Measurements from ENCODE around the gene CEBPG.

Gene CEBPG

DNA sequence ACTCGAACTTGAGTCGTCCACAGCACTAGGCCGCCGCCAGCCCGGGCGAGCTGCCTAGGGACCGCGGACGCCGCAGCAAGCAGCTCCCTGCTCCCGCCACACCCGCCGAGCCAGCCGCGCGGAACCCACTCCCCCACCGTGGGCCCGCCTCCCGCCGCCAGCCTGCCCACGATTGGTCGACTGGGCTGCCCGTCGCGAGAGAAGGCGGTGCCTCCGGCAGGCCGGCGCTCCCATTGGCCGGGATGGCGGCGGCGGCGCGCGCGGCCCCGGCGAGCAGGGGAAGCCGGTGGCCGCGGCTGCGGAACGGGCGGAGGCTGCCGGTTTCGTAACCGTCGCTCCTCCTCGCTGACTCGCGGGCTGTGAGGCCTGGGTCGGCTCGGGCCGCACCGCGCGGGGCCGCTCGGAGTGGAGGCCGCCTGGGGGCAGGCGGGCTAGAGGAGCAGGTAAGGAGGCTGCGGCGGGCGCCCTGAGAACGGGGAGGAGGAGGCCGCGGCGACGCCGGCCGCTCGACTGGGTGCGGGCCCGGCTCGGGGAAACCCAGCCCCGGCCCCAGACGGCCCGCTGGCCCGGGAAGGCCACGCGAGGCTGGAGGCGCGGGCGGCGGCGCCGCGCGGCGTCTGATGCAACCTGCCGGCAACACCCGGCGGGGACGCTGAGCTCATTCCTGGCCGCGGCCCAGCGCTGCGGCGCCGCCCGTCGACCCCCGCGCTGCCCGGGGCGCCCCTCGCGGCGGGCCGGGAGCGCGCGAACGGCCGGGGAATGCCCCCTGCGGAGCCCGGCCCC lies at the start of gene CEBPG:
TSS of gene CEBPG (plus strand) at position 257 of the 783 bp plus-strand sequence. CDS start 5,531 bp downstream, outside the sequence.
- TF ChIP-seq, protein P1, sequence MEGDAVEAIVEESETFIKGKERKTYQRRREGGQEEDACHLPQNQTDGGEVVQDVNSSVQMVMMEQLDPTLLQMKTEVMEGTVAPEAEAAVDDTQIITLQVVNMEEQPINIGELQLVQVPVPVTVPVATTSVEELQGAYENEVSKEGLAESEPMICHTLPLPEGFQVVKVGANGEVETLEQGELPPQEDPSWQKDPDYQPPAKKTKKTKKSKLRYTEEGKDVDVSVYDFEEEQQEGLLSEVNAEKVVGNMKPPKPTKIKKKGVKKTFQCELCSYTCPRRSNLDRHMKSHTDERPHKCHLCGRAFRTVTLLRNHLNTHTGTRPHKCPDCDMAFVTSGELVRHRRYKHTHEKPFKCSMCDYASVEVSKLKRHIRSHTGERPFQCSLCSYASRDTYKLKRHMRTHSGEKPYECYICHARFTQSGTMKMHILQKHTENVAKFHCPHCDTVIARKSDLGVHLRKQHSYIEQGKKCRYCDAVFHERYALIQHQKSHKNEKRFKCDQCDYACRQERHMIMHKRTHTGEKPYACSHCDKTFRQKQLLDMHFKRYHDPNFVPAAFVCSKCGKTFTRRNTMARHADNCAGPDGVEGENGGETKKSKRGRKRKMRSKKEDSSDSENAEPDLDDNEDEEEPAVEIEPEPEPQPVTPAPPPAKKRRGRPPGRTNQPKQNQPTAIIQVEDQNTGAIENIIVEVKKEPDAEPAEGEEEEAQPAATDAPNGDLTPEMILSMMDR (IDR thresholded peaks at IDR 0.05; ENCODE audit: low read depth, low read length, missing control alignments) = no peak
- peak; percentile 32 for DNase-seq (ENCODE audit: extremely low read depth, low read depth)
- H3K4me3 ChIP-seq (replicated peaks; ENCODE audit: low read depth, low read length) = peak within 1 kb of the TSS; percentile 59

DNA sequence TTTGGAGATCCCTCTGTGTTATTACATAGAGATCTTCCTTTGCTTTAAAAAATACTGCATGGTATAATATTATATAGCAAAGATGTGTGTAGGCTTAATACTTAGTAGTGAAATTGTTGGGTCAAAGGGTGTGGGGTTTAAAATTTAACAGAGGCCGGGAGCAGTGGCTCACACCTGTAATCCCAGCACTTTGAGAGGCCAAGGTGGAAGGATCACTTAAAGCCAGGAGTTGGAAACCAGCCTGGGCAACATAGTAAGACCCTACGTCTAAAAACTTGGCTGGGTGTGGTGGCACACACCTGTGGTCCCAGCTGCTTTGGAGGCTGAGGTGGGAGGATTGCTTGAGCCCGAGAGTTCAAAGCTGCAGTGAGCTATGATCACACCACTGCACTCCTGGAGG lies 48.9 kb upstream of the CEBPG start:
- TF ChIP-seq, protein P1 (IDR thresholded peaks at IDR 0.05; ENCODE audit: low read depth, low read length, missing control alignments) = no peak
- H3K4me3 ChIP-seq (replicated peaks; ENCODE audit: low read depth, low read length) = no peak overlapping the region
- DNase-seq (ENCODE audit: extremely low read depth, low read depth) = no peak

DNA sequence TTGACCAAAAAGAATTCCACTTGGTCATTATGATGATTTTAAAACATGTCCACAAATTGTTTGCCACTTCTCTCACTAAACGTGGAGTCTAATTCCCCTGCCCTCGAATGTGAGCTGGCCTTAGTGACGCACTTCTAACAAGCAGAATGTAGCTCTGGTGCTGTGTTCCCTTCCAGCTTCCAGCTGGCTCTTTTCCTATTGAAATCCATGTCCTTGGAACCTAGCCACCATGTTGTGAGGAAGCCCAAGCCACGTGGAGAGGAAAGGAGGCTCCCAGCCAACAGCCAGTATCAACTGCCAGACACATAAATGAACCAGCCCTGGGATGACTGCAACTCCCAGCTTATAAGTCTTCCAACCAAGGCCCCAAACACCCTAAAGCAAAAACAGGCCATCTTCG lies 47.6 kb upstream of the CEBPG start:
- H3K4me3 ChIP-seq (replicated peaks; ENCODE audit: low read depth, low read length) = no peak overlapping the region
- TF ChIP-seq, protein P1 (IDR thresholded peaks at IDR 0.05; ENCODE audit: low read depth, low read length, missing control alignments) = no peak
- DNase-seq (ENCODE audit: extremely low read depth, low read depth) = no peak

DNA sequence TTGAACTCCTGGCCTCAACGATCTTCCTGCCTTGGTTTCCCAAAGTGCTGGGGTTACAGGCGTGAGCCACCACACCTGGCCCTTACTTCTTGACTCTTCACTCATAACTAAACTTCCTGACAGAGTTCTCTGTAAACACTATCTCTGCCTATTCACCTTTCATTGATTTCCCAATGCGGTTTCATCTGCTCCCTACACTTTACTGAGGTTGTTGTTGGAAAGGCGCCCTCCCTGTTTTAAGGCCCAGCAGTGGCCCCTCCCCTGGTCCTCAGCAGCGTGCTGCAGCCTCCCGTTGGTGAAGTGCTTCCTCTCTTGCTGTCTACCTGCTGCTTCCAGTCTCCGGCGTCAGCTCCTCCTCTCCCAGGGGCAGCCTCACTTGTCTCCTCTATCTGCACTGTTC lies 44.4 kb upstream of the CEBPG start:
- TF ChIP-seq, protein P1 (IDR thresholded peaks at IDR 0.05; ENCODE audit: low read depth, low read length, missing control alignments) = no peak
- H3K4me3 ChIP-seq (replicated peaks; ENCODE audit: low read depth, low read length) = no peak overlapping the region
- DNase-seq (ENCODE audit: extremely low read depth, low read depth) = no peak

DNA sequence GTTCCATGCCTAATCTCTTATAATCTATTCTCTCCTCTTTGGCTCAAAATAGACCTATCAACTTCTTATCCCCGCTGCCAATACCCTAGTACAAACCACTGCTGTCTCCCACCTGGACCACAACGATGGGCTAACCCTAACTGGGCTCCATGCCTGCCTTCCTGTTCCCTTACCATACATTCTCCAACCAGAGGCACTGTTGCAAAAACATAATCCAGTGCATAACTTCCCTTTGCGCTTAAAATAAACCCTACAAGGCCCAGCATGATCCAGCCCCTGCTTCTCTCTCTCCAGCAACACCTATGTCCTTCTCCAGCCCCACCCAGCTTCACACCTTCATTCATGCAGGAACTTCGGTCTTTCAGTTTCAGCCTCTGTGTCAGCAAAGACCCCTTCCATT lies 43.8 kb upstream of the CEBPG start:
- no peak overlapping the region for H3K4me3 ChIP-seq (replicated peaks; ENCODE audit: low read depth, low read length)
- DNase-seq (ENCODE audit: extremely low read depth, low read depth) = no peak
- TF ChIP-seq, protein P1 (IDR thresholded peaks at IDR 0.05; ENCODE audit: low read depth, low read length, missing control alignments) = no peak

DNA sequence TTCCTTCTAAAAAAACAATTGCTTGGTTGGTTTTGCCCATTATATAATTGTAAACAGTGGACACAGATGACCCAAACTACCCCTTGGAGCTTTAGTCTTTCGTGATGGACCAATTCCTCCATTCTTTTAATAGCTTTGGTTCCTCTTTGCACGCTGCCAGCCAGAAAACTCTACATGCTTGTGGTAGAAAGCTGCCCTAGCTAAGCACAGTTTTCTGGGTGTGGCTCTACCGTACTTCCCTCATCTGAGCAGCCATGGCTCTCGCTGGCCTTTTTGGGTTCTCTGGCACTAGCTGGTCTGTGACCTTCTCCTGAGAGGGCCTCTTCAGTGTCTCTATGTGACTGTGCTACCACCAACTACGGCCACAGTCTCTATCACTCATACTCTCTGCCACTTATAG lies 41.3 kb upstream of the CEBPG start:
- no peak overlapping the region for H3K4me3 ChIP-seq (replicated peaks; ENCODE audit: low read depth, low read length)
- no peak for DNase-seq (ENCODE audit: extremely low read depth, low read depth)
- TF ChIP-seq, protein P1 (IDR thresholded peaks at IDR 0.05; ENCODE audit: low read depth, low read length, missing control alignments) = no peak
